PFSK-1 (cell line): ENCODE data around the gene TCP11L1.

Experiments used
- POLR2AphosphoS5 ChIP-seq: IDR thresholded peaks from 2 replicates; pipeline ENCODE4 v1.6.1; 2012; ENCODE audit warnings: low read depth, mild to moderate bottlenecking, control low read depth, low read length, moderate library complexity
- TAF1 ChIP-seq: IDR thresholded peaks from 2 replicates; pipeline ENCODE4 v1.6.1; 2012; ENCODE audit warnings: low read length, control low read depth, borderline replicate concordance; ENCODE audit not compliant: insufficient read depth
- TF ChIP-seq, protein P1 (sequence below), 2 experiments: IDR thresholded peaks; 2 replicates each; pipeline versions ENCODE4 v1.6.1 to v1.8.0; 2011 to 2012; ENCODE audit warnings: low read depth in 2 of 2, low read length in 2 of 2, control low read depth in 1 of 2, inconsistent platforms in 1 of 2, mild to moderate bottlenecking in 1 of 2, moderate library complexity in 1 of 2; ENCODE audit not compliant: insufficient read depth in 1 of 2

DNA sequence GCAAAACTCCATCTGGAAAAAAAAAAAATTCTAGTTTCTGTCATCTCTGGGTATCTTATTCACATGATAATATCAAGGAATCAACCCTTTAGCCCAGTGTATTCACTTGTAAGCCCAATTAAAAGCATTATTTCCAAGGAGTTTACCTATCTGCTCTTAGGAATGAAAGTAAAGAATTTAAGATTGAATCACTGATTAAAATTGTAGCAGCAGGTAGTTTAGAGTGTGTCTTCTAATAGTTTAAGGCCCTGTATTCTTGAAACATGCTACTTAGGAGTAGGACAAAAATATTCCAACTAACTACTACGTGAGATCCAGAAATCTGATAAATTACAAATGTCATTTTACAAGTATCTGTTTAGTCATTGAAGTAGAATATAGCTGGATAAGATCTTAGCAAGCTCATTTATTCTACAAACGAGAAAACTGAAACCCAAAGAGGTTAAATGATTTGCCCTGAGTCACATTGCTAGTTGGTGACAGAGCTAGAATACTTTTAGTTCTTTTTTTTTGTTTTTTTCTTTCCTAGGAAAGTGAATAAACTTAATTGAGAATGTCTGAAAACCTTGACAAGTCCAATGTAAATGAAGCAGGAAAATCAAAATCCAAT lies 4.0 kb downstream of the TCP11L1 start:
- no peak for TF ChIP-seq POLR2AphosphoS5
- TF ChIP-seq, protein P1, sequence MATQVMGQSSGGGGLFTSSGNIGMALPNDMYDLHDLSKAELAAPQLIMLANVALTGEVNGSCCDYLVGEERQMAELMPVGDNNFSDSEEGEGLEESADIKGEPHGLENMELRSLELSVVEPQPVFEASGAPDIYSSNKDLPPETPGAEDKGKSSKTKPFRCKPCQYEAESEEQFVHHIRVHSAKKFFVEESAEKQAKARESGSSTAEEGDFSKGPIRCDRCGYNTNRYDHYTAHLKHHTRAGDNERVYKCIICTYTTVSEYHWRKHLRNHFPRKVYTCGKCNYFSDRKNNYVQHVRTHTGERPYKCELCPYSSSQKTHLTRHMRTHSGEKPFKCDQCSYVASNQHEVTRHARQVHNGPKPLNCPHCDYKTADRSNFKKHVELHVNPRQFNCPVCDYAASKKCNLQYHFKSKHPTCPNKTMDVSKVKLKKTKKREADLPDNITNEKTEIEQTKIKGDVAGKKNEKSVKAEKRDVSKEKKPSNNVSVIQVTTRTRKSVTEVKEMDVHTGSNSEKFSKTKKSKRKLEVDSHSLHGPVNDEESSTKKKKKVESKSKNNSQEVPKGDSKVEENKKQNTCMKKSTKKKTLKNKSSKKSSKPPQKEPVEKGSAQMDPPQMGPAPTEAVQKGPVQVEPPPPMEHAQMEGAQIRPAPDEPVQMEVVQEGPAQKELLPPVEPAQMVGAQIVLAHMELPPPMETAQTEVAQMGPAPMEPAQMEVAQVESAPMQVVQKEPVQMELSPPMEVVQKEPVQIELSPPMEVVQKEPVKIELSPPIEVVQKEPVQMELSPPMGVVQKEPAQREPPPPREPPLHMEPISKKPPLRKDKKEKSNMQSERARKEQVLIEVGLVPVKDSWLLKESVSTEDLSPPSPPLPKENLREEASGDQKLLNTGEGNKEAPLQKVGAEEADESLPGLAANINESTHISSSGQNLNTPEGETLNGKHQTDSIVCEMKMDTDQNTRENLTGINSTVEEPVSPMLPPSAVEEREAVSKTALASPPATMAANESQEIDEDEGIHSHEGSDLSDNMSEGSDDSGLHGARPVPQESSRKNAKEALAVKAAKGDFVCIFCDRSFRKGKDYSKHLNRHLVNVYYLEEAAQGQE (IDR thresholded peaks at IDR 0.05; ENCODE audit: insufficient read depth in 1 of 2, low read depth in 2 of 2, low read length in 2 of 2), result no peak
- no peak for TF ChIP-seq TAF1
